GM19397 (cell line): ENCODE data around the gene IQGAP2.

ENCODE experiments used
- ATAC-seq: cut with Tn5 transposase; IDR thresholded peaks from one replicate; pipeline ENCODE4 v1.9.1; 2021; ENCODE audit warnings: mild to moderate bottlenecking, moderate library complexity; ENCODE audit not compliant: unreplicated experiment

IQGAP2 gene

GRCh38 chr5:76681287-76681686 is 278.2 kb downstream of the IQGAP2 start:
- ATAC-seq: no peak

GRCh38 chr5:76682387-76682786 is 279.3 kb downstream of the IQGAP2 start:
- ATAC-seq: no peak

- no peak for ATAC-seq
Observed at GRCh38 chr5:76683816-76684731, 281.0 kb downstream of the IQGAP2 start.

DNA sequence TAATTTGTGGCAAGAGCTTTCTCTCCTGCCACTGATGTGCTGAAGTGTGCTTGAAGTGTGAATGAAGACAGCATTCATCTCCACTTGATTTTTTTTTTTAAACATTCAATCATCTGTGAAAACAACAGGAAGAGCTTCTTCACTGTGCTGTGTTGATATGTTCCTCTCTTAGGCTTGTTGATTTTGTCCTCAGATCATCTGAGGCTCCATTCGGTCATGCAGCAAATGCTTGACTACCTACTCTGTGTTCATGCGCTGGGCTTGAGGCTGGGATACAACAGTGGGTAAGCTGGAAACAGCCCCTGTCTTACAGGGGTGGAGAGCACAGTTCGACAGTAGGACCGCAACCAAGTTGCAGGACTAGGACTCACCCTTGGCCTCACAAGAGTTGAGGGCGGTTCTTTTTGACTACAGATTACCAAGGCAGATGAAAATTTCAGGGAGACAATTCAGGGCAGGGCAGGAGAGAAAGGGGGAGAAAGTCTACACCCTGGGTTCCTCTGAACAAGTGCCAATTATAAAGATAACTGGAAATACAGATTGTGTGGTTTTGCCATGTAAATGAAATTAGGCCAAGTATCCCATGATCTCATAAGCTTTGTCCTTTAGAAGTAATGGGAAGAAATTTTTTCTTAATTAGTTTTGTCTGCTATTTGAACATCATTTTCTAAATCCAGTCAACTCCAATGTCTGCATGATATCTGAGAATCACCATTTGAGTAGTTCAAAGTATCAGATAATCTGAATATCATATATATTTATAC is 281.9 kb downstream of the IQGAP2 start:
- no peak for ATAC-seq

GRCh38 chr5:76685704-76686103 is 282.6 kb downstream of the IQGAP2 start:
- ATAC-seq: no peak

GRCh38 chr5:76688212-76688611 is 285.1 kb downstream of the IQGAP2 start:
- no peak for ATAC-seq

DNA sequence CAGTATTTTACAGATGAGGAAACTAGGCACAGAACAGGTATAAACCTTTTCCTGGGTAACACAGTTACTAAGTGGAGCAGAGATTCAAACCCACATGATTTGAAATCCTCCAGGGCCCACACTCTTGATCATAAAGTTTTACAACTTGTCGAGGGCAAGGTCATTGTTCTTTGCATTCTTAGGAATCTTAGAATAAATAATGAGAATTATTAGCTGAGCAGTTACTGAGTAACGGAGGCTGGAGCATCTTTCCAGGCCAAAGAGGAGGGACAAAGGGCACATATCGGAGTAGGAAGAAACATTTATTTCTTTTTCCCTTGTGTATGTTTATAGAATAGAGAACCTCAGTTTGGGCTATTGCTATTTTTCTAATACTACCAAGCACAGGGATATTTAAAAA is 285.8 kb downstream of the IQGAP2 start:
- ATAC-seq: no peak

GRCh38 chr5:76689321-76690036 is 286.4 kb downstream of the IQGAP2 start:
- ATAC-seq: no peak

DNA sequence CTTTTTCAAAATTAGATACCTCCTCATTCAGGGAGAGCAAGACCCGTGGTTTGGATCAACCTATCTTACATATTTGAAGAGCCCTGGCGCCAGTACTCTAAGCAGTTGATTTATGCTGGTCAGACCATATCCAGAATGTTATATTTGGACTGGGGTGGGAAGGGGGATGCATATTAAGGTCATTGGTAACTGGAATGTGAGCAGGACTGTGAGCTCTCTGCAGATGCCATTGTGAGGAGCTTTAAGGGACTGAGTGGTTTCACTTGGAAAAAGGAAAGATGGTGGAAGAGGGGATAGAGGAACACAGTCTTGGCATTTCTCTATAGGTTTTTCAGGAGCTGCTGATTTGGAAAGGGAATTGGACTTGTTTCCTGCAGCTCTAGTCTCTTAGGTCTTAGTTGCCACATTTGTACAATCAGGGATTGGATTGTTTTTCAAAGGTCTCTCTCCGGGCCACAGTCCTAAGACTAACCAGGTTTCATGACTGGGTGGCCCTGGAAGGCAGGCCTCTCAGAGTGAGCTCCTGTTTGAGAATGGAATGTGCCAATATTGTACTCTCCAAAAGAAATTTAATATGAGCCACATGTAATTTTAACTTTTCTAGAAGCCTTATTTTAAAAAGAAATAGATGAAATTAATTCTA is 287.1 kb downstream of the IQGAP2 start:
- no peak for ATAC-seq

DNA sequence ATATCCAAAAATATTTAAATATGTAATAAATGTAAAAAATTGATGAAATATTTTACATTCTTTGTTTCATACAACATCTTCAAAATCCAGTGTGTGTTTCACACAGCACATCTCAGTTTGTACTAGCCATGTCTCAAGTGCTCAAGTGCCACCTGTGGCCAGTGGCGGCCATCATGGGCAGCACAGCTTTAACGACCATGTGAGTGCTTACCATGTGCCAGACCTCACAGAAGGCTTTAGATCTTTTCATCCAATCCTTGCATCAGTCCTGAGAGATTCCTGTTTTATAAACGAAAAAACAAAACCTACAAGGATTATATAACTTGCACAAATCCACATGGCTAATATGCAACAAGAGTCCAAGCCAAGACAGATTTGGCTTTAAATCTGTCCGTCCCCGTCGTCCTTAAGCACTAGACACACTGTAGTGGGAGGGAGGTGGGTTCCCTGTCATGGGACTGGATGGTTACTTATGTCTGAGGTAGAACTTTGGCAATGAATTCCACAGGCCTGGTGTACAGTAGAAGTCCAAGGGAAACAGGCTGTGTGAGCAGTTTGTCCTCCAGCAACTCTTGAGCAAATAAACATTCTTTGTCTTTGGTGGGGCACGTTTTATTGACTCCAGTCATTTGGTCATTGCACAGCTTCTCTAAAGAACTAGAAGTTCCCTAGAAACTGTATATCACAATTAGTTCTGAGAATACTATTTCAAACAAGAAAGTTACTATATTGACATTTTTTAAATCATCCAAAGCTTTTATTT is 287.8 kb downstream of the IQGAP2 start:
- ATAC-seq: no peak

DNA sequence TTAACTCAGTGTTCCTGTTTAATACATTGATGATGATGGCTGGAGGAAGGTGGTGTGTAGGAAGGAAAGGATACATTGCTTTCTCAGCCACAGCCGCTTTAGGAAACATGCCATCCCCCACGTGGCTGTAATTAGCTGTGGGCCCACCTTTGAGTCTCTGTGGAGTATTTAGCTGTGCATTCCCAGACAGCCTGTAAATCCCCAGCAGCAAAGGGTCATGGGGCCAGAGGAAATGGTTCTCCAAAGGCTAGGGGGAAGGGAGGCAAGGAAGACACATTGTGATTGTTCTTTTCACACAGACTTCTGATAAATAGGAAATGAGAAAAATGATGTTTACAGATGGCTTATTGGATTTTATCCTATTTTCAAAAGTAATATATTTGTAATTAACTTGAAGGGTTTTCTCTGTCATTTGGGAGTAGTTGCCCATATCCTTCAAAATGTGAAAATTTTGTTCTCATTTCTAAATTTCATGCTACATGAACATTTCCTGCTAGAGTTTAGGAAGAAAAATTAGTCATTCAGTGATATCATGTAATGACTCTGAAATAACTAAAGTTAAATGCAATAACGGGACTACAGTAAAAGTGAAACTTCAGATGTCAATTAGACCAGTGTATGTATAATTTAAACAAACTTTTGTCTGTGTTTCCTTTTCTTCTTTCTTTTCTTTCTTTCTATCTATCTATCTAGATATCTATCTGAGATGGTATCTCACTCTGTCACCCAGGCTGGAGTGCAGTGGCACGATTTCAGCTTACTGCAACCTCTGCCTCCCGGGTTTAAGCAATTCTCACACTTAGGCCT is 288.6 kb downstream of the IQGAP2 start:
- ATAC-seq: no peak

DNA sequence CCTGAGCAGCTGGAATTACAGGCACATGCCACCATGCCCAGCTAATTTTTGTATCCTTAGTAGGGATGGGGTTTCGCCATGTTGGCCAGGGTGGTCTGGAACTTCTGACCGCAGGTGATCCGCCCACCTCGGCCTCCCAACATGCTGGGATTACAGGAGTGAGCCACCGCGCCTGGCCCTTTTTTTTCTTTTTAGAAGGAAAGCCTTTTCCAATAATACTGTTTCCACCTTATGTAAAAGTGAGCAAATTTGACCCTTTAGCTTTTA is 289.1 kb downstream of the IQGAP2 start:
- no peak for ATAC-seq

- ATAC-seq: no peak
Observed at GRCh38 chr5:76692651-76693050, 289.6 kb downstream of the IQGAP2 start.

GRCh38 chr5:76693141-76693540 is 290.1 kb downstream of the IQGAP2 start:
- ATAC-seq: no peak

DNA sequence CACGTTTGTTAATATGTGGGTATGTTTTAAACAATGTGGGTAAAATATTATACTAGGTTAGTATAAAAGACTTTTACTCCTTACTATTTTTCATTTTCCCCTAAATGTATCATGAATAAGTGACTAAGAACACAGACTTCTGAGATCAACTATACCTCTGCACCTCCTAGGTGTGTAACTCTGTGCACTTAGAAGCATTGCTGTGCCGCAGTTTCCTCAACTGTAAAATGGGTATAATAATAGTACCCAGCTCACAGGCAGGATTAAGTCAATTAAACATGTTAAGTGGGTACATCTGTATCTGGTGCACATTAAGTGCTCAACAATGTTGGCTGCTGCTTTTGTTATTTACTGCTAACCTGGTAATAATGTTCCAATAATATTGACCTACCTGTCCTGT is 291.2 kb downstream of the IQGAP2 start:
- ATAC-seq: no peak

GRCh38 chr5:76695346-76695745 is 292.3 kb downstream of the IQGAP2 start:
- no peak for ATAC-seq

DNA sequence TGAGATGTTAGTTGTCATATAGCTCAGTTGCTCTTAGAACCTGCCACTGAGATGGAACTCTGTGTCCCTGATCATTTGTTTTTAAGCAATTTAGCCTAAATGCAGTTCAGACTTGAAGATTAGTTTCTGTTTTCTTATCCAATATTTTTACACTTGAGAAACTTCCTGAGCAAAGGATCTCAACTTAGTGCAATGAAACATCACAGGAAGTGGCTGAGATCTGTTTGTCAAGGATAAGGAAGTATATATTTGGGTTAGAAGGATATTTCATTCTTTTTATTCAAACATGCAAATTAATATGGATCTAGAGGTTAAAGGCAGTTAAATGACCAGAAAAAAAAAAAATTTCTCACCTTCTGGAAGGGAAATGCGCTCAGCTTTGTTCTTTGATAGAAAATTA is 293.2 kb downstream of the IQGAP2 start:
- no peak for ATAC-seq

DNA sequence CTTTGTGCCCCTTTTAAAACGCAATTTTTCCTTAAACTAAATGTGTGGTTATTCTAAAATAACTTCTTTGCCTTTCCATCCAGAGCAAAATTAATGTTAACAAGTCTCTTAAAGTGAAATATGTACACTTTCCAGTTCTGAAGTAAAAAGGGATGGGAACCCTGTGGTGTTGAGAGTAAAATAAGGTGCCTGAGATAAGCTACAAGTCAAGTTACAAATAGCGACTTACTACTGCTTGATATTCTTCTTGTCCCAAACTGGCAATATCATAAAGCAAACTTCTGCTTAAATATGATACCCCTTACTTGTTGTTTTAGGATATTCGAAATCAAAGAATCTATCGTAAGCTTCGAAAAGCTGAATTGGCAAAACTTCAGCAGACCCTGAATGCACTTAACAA is 294.6 kb downstream of the IQGAP2 start:
- no peak for ATAC-seq

DNA sequence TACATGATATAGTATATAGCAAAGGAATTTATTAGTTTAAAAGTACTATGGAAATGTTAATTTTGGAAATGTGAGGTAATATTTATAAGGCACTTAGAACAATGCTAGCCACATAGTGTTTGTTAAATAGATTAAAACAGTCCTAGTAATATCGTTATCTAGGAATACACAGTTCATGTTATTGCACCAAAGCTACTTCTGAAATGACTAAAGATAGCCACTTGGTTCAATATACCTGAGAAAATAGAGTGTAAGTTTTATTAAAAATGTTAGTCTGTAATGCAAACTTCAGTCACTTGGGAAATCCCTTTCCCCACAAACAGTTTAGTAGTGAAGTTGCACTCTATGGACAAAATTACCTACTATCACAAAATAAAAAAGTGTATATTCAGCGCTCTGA is 297.5 kb downstream of the IQGAP2 start:
- ATAC-seq: no peak

GRCh38 chr5:76701298-76701697 is 298.2 kb downstream of the IQGAP2 start:
- no peak for ATAC-seq
